CD8-positive, alpha-beta memory T cell (primary cell): ENCODE data around the gene CNFN. TPM values are rescaled to one million over a fixed set of nuclear protein-coding genes. Genes with fewer than 3 reads are reported as not detected.
A peak's percentile ranks its signal among the peaks of the same experiment; 100 is the strongest.

ENCODE experiments used
- CTCF ChIA-PET: fragments of 350-600 bp; sonication (Branson Sonifier 250); formaldehyde crosslinking; loops from one replicate; lab custom pipeline; 2021; ENCODE audit warnings: antibody characterized with exemption; lab: Charles Lee
- POLR2A ChIA-PET: fragments of 350-600 bp; sonication (Branson Sonifier 250); formaldehyde crosslinking; loops from one replicate; lab custom pipeline; 2021; ENCODE audit warnings: antibody characterized with exemption; lab: Charles Lee
- DNase-seq, 5 donors: peaks; one replicate each; pipeline versions ENCODE4 v3.0.0 to v3.0.0-alpha.2; 2020 to 2022; ENCODE audit warnings: mixed read lengths in 1 of 5
- H3K27ac ChIP-seq: one replicate; pipeline ENCODE4 v1.7.0; 2013; ENCODE audit warnings: low read depth, mild to moderate bottlenecking, low read length, moderate library complexity
- H3K27me3 ChIP-seq: 2 replicates; pipeline ENCODE4 v1.7.0; 2013; ENCODE audit warnings: low read length, mild to moderate bottlenecking; ENCODE audit not compliant: insufficient read depth, poor library complexity, severe bottlenecking
- H3K36me3 ChIP-seq: 2 replicates; pipeline ENCODE4 v1.7.0; 2013; ENCODE audit warnings: mild to moderate bottlenecking, low read length, moderate library complexity; ENCODE audit not compliant: insufficient read depth
- H3K4me1 ChIP-seq: 2 replicates; pipeline ENCODE4 v1.7.0; 2013; ENCODE audit warnings: mild to moderate bottlenecking, low read length, moderate library complexity; ENCODE audit not compliant: insufficient read depth
- H3K4me3 ChIP-seq: 2 replicates; pipeline ENCODE4 v1.7.0; 2013; ENCODE audit warnings: mild to moderate bottlenecking, low read length
- H3K9me3 ChIP-seq: 2 replicates; pipeline ENCODE4 v1.7.0; 2013; ENCODE audit warnings: mild to moderate bottlenecking, low read length
- H3K27ac Mint-ChIP-seq, 8 donors: one replicate each; pipeline ENCODE4 v1.8.0; 2020 to 2021; ENCODE audit warnings: mixed read lengths in 8 of 8, mild to moderate bottlenecking in 6 of 8, inconsistent platforms in 3 of 8, moderate library complexity in 3 of 8
- H3K27me3 Mint-ChIP-seq, 2 donors: one replicate each; pipeline ENCODE4 v1.8.0; 2020 to 2021; ENCODE audit warnings: mixed read lengths in 2 of 2, mild to moderate bottlenecking in 1 of 2, moderate library complexity in 1 of 2
- H3K36me3 Mint-ChIP-seq, 3 donors: one replicate each; pipeline ENCODE4 v1.8.0; 2020 to 2021; ENCODE audit warnings: mixed read lengths in 3 of 3, inconsistent platforms in 1 of 3, mild to moderate bottlenecking in 1 of 3
- H3K4me1 Mint-ChIP-seq, 3 donors: one replicate each; pipeline ENCODE4 v1.8.0; 2020 to 2021; ENCODE audit warnings: mixed read lengths in 3 of 3, inconsistent platforms in 1 of 3, mild to moderate bottlenecking in 1 of 3
- H3K4me3 Mint-ChIP-seq, 7 donors: one replicate each; pipeline ENCODE4 v1.8.0; 2020 to 2021; ENCODE audit warnings: mixed read lengths in 7 of 7, mild to moderate bottlenecking in 6 of 7, moderate library complexity in 4 of 7, inconsistent platforms in 2 of 7
- H3K9me3 Mint-ChIP-seq, 5 donors: one replicate each; pipeline ENCODE4 v1.8.0; 2020 to 2022; ENCODE audit warnings: mixed read lengths in 5 of 5, mild to moderate bottlenecking in 3 of 5, moderate library complexity in 2 of 5, inconsistent platforms in 1 of 5
- polyA plus RNA-seq: library from polyadenylated mRNA; unstranded; fragments of 300-500 nt; fragmentation: Illumina TruSeq; gene quantifications from one replicate; pipeline ENCODE4 v1.2.3, GENCODE V29; 2021
- total RNA-seq, 2 experiments: library from RNA; stranded (reverse); gene quantifications; one replicate each; pipeline ENCODE4 v1.2.3, GENCODE V29; 2021

CNFN gene
- total and polyA plus RNA-seq, 3 experiments from 2014 or later = not detected

DNA sequence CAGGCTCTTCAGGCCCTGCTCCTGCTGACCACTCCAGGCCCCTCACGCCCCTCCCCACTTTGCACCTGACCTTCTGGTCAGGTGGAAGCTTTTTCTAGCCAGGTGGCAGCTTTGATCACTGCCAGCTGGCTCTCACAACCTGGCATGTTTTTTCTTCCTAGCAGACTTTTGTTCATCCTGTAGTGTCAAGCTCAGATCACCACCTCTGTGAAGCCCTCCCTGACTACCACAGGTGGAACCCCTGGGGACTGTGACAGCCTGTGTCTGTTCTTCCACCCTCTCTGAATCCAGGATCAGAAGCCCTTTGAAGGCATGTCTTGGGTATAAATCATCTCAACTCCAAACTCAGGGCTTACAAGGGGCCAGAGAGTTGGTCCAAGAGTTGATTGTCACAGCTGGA, 10.3 kb upstream of the CNFN start:
- Histone ChIP-seq H3K4me3 (no peak overlapping the region), H3K4me1 (peaks cover 23% of the 10 kb centered on the region), H3K27me3 (no peaks in the 10 kb centered on the region), H3K9me3 (no peaks in the 10 kb centered on the region), H3K36me3 (no peaks in the 10 kb centered on the region), H3K27ac (no peak overlapping the region)
- ChIA-PET POLR2A (no interaction called here), CTCF (interaction anchor here (0.7 to 2.5 kb wide), 9 partner anchors 11 to 292 kb away, joined by 3 to 11 read pairs (median 3); partner anchors contain the start of gene POU2F2)
- H3K36me3 Mint-ChIP-seq = peaks cover 0 to 5% (median 0%) of the 10 kb centered on the region in 3 donors
- H3K4me3 Mint-ChIP-seq = peak overlapping the region; percentile 20 to 85 (median 70)
- no peaks in the 10 kb centered on the region for H3K27me3 Mint-ChIP-seq
- H3K27ac Mint-ChIP-seq = peak overlapping the region in 7 of 8 donors; percentile 8 to 85 (median 64)
- H3K9me3 Mint-ChIP-seq = no peaks in the 10 kb centered on the region
- peaks cover 35 to 54% (median 42%) of the 10 kb centered on the region in 3 donors for H3K4me1 Mint-ChIP-seq
- no peak for DNase-seq

DNA sequence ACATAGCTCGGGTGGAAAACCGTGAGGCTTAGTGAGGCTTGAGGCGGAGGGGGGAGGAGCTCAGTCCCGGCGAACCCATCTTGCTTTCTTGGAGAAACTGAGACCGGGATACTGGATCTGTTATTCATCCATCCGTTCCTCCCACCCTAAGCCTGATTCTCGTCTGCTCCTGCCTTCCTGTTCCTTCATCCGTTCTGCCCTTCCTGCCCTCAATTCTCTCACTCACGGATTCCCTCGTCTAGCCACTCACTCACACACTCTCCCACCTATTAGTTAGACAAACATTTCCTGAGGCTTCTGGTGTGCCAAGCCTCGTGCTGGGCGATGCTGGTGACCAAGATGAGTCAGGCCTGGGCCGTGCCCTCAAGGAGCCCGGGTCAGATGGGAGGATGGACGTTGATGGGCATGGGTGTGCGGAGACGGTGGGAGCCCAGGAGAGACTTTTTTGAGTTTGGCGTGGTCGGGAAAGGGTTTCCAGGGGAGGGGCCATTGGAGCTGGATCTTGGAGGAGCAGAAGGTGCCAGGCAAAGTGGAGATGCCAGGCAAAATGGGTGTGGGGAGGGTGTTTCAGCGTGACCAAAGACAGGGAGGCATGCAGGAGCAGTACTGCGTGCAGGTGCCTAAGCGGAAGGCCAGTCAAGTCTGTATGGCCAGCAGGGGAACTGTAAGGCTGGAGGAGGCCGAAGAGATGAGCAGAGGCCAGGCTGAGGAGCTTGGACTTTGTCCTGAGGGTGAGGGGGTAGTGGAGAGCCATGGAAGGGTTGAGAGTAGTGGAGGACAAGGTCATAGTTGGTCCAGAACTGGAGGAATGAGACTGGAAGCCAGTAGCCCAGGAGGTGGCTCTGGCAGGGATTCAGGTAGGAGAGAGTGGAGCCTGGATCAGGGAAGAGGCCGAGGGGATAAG, 7.4 kb upstream of the CNFN start:
- POLR2A ChIA-PET = interaction anchor here (0.8 to 1.9 kb wide), 4 partner anchors 26 to 141 kb away, joined by 3 to 7 read pairs (median 4); partner anchors contain the start of gene CEACAM1

DNA sequence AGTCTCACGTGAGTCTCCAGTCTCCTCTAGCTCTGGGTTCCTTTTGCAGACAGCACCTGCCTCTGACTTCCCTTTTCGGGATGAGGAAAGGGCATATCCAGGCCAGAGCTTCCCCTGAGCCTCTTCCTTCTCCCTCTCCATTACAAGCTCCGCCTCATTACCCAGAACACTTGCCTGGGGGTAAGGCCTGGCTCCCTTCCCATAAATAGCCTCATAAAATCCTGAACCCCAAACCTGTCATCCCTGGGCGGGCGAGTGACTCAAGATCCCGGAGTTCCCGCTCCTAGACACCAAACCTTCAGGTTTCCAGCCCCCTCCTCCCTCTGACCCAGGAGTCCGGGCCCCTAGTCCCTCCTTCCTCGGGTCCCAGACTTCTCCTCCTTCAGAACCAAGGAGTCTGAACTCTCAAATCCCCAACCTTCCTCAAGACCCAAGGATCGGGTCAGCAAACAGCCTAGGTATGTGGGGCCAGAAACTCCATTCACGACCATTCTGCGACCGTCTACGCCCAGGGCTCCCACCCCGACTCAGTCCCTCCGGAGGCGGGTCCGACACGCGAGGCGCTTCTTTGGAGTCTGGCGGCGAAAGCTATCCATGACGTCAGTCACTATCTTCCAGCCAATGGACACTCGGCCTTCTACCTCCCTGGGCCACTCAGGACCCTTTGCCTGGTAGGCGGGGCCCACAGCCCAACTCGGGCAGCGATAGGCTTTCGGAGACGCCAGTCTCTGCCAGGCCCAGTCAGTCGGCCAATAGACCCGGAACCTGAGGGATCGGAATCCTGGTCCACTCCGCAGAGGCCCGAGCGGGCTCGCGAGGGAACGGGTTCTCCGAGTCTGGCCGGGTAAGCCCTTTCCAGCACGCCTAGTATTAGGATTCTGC, 6.5 kb upstream of the CNFN start:
- H3K27ac ChIP-seq = peak overlapping the region; percentile 69
- peaks cover 35 to 46% (median 42%) of the 10 kb centered on the region in 3 donors for H3K4me1 Mint-ChIP-seq
- no peaks in the 10 kb centered on the region for H3K27me3 ChIP-seq
- H3K4me3 Mint-ChIP-seq = peak overlapping the region; percentile 82 to 95 (median 91)
- no peaks in the 10 kb centered on the region for H3K9me3 ChIP-seq
- H3K4me1 ChIP-seq = peaks cover 23% of the 10 kb centered on the region
- ChIA-PET CTCF (interaction anchor here (0.9 to 1.7 kb wide), 2 partner anchors 10 to 44 kb away, joined by 4 to 6 read pairs; no protein-coding TSS in a partner anchor), POLR2A (interaction anchor here (0.6 to 1.9 kb wide), 4 partner anchors 27 to 186 kb away, joined by 3 to 7 read pairs (median 4); no protein-coding TSS in a partner anchor)
- no peaks in the 10 kb centered on the region for H3K36me3 ChIP-seq
- H3K9me3 Mint-ChIP-seq = no peaks in the 10 kb centered on the region
- H3K27ac Mint-ChIP-seq = peak overlapping the region; percentile 59 to 99 (median 95)
- H3K27me3 Mint-ChIP-seq = peaks cover 3 to 4% of the 10 kb centered on the region in 2 donors
- no peaks in the 10 kb centered on the region for H3K36me3 Mint-ChIP-seq
- DNase-seq = peak; percentile 84 to 94 (median 89)
- peak overlapping the region; percentile 92 for H3K4me3 ChIP-seq

More for the DNA sequence above, 7.4 kb upstream of the CNFN start:
- peak overlapping the region; percentile 92 for H3K4me3 ChIP-seq
- CTCF ChIA-PET = interaction anchor here (0.9 to 1.7 kb wide), 2 partner anchors 11 to 43 kb away, joined by 4 to 6 read pairs; no protein-coding TSS in a partner anchor
- H3K4me1 ChIP-seq = peaks cover 23% of the 10 kb centered on the region
- Mint-ChIP-seq H3K9me3 (no peaks in the 10 kb centered on the region), H3K27me3 (no peaks in the 10 kb centered on the region), H3K4me3 (peak overlapping the region; percentile 82 to 95 (median 91)), H3K4me1 (peaks cover 35 to 54% (median 42%) of the 10 kb centered on the region in 3 donors), H3K27ac (peak overlapping the region; percentile 59 to 96 (median 95)), H3K36me3 (no peaks in the 10 kb centered on the region)
- H3K27me3 ChIP-seq = no peaks in the 10 kb centered on the region
- peak overlapping the region; percentile 69 for H3K27ac ChIP-seq
- no peaks in the 10 kb centered on the region for H3K9me3 ChIP-seq
- DNase-seq = no peak
- no peaks in the 10 kb centered on the region for H3K36me3 ChIP-seq

DNA sequence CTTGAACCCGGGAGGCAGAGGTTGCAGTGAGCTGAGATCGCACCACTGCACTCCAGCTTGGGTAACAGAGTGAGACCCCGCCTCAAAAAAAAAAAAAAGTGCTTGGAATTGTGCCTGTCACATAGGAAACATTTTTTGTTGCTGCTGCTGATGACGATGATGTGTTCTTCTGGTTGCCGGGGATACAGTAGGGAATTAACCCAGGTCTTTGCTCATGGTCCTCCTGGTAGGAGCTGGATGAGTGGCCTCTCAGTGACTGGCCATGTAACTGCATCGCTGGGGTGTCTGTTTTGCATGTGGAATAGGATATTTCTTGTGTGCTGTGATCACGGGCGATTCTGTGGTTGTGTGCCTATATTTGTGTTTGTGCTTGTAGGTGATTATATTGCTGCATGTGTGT, 4.7 kb upstream of the CNFN start:
- Mint-ChIP-seq H3K36me3 (no peaks in the 10 kb centered on the region), H3K4me3 (no peak overlapping the region), H3K27ac (peak overlapping the region in 3 of 8 donors; percentile 5 to 88 (median 24)), H3K4me1 (peaks cover 23 to 30% (median 28%) of the 10 kb centered on the region in 3 donors), H3K9me3 (no peaks in the 10 kb centered on the region), H3K27me3 (peaks cover 11 to 17% of the 10 kb centered on the region in 2 donors)
- peaks cover 16% of the 10 kb centered on the region for H3K4me1 ChIP-seq
- no peaks in the 10 kb centered on the region for H3K36me3 ChIP-seq
- no peak for DNase-seq
- no peaks in the 10 kb centered on the region for H3K9me3 ChIP-seq
- no peak overlapping the region for H3K4me3 ChIP-seq
- no peak overlapping the region for H3K27ac ChIP-seq
- ChIA-PET POLR2A (no interaction called here), CTCF (interaction anchor here (1.2 to 1.6 kb wide), 2 partner anchors 9 to 16 kb away, joined by 3 read pairs; no protein-coding TSS in a partner anchor)
- H3K27me3 ChIP-seq = no peaks in the 10 kb centered on the region

DNA sequence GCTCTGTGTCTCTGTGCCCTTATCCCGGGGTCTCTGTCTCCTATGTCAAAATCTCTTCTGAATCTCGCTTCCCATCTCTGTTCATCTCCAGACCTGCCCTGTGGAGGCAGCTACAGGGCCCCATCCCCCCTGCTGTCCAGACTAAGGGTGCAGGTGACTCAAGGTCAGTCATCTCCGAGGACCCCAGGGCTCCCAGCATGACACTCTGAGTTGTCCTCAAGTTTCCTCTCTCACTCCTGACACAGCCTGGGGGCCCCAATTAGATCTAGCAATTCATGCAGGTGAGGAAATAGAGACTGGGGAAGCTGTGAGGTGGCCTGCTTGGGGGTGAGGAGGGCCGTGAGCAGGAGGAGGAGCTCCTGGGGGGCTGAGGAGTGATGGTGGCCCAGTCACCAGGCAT, 2.1 kb upstream of the CNFN start:
- Mint-ChIP-seq H3K36me3 (no peaks in the 10 kb centered on the region), H3K4me3 (no peak overlapping the region), H3K27ac (no peak overlapping the region), H3K9me3 (no peaks in the 10 kb centered on the region), H3K27me3 (peaks cover 19 to 26% of the 10 kb centered on the region in 2 donors), H3K4me1 (peaks cover 7 to 11% (median 9%) of the 10 kb centered on the region in 3 donors)
- no peak for DNase-seq
- Histone ChIP-seq H3K4me1 (peaks cover 6% of the 10 kb centered on the region), H3K36me3 (no peaks in the 10 kb centered on the region), H3K4me3 (no peak overlapping the region), H3K27me3 (peaks cover 4% of the 10 kb centered on the region), H3K27ac (no peak overlapping the region), H3K9me3 (no peaks in the 10 kb centered on the region)
- ChIA-PET POLR2A (no interaction called here), CTCF (no interaction called here)

DNA sequence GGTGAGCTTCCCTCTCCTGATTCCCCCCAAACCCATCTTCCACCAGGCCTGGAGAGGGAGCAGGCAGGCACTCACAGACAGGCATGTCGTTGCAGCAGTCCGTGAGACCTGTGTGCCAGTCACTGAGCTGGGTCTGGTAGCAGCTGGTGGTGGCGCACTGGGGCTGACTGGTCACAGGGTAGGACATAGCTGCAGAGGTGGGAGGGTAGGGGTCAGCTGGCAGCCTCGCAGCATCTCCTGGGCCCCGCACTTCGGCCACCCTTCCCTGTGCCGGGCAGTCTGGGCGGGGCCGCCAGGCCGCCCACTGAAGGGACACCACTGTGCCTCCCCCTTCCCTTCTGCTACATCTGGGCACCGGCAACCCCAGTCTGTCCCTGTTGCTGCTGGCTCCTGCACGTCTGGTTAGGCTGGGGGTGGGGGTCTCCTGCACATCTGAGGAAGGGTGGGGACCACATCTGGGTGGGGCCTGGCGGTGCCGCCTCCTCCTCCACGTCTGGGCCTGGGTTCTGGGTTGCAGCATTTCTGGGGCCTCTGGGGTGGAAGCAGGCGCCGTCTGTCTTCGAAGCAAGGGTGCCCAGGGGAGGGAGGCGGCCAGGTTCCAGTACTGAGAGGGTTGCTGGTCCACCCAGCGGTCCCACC, 1.1 kb downstream of the CNFN start:
- Histone ChIP-seq H3K36me3 (no peaks in the 10 kb centered on the region), H3K4me3 (no peak overlapping the region), H3K27me3 (peaks cover 4% of the 10 kb centered on the region), H3K27ac (no peak overlapping the region), H3K9me3 (no peaks in the 10 kb centered on the region), H3K4me1 (peaks cover 6% of the 10 kb centered on the region)
- no peaks in the 10 kb centered on the region for H3K9me3 Mint-ChIP-seq
- H3K4me3 Mint-ChIP-seq = peak overlapping the region in 1 of 7 donors; percentile 38
- H3K36me3 Mint-ChIP-seq = no peaks in the 10 kb centered on the region
- H3K4me1 Mint-ChIP-seq = peaks cover 5 to 7% (median 6%) of the 10 kb centered on the region in 3 donors
- CTCF ChIA-PET = interaction anchor here (0.7 kb wide), 1 partner anchor 12 kb away, joined by 3 read pairs; no protein-coding TSS in a partner anchor
- POLR2A ChIA-PET = no interaction called here
- peaks cover 30 to 37% of the 10 kb centered on the region in 2 donors for H3K27me3 Mint-ChIP-seq
- no peak overlapping the region for H3K27ac Mint-ChIP-seq
- DNase-seq = no peak
